Frontal cortex (tissue), 4 donors: Measurements from ENCODE around the gene BDKRB2. TPM values are rescaled to one million over a fixed set of nuclear protein-coding genes. Genes with fewer than 3 reads are reported as not detected.

Experiments used
- DNase-seq, 2 donors: peaks; one replicate each; pipeline ENCODE4 v3.0.0; 2012; ENCODE audit warnings: low spot score in 2 of 2
- FAIRE-seq: peaks from 2 replicates; lab custom pipeline; 2012; peaks lifted over from hg19 to GRCh38; lab: Jason Lieb, UNC
- total RNA-seq: library from RNA; depleted of rRNA; stranded (reverse); fragments of >200 nt; gene quantifications from one replicate; pipeline ENCODE4 v1.2.3, GENCODE V29; 2014
- donor health status: control.
- donor health status: control.
- donor health status: control.

BDKRB2 gene
- total RNA-seq, 1 donor from 2014 or later: 0.41 TPM

GRCh38 chr14:96173636-96174475, 30.8 kb upstream of the BDKRB2 start:
- DNase-seq (no peak), FAIRE-seq (no peak)

GRCh38 chr14:96176275-96176674, 28.4 kb upstream of the BDKRB2 start:
- DNase-seq: no peak
- no peak for FAIRE-seq

GRCh38 chr14:96176811-96177211, 27.8 kb upstream of the BDKRB2 start:
- no peak for FAIRE-seq
- DNase-seq: no peak

GRCh38 chr14:96177766-96178375, 26.8 kb upstream of the BDKRB2 start:
- DNase-seq: no peak
- FAIRE-seq: no peak

DNA sequence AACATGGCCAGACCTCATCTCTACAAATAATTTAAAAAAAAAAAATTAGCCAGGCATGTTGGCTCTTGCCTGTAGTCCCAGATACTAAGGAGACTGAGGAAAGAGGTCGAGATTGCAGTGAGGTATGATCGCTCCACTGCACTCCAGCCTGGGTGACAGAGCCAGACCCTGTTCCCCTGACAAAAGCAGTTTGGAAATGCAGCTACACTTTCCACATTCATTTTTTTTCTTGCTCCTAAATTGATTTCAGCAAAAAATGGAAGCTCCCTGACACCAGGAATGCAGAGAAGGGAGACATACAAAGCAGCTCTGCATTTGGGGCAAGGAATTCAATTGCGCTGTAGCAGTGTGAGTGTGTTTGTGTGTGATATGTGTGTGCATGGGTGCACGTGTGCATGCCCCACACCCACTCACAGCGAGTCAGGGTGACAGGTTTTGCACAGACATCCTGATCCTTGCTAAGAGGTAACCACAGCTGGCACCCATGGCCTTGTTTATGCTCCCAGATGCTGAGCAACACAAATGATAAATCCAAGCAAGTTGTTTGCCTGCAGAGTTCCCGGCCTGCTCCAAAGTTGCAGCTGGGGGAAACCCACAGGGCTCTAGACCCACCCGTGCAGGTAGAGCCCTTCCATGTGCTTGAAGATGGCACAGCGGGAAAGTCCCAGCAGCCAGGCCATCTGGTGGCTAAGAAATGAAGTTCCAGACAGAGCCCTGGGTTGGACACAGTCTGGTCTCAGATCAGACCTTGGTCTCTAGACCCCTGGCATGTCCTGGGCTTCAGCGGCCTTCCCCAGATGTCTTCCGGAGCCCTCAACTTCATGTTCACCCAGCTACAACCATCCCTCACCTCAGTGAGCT, 25.9 kb upstream of the BDKRB2 start:
- FAIRE-seq (no peak), DNase-seq (no peak)

DNA sequence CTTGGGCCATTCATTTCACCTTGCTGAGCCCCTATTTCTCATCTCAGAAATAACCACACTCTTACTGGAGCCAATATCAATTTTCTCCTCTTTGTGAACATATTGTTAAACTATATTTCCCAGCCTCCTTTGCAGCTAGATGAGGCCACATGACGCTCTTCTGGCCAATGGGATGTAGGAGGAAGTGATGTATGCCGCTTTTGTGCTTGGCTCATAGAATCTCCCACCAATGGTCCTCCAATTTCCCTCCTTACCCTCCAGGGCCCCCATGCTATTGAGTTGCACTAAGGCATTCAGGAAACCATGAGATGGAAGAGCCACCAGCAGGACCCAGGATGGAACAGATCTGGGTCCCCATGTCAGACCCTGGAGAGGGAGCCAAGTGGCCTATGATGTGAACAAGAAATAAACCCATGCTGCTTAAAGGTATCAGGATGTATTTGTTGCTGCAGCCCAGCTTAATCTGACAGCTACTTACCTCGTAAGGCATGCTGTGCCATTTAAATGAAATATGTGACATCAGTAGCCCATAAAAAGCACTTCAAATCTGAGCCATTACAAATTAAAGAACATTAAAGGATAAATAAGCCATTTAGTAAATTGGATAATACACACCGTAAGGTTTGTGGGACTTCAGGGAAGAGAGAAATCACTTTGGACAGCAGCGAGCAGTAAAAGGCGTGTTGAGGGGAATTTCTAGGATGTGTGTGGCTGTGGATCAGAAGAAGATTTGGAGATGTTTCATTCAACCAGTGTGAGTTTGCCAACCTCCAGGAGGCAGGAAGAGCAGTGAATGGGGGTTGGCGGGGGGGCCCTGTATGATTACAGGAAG, 24.4 kb upstream of the BDKRB2 start:
- FAIRE-seq (no peak), DNase-seq (no peak)

DNA sequence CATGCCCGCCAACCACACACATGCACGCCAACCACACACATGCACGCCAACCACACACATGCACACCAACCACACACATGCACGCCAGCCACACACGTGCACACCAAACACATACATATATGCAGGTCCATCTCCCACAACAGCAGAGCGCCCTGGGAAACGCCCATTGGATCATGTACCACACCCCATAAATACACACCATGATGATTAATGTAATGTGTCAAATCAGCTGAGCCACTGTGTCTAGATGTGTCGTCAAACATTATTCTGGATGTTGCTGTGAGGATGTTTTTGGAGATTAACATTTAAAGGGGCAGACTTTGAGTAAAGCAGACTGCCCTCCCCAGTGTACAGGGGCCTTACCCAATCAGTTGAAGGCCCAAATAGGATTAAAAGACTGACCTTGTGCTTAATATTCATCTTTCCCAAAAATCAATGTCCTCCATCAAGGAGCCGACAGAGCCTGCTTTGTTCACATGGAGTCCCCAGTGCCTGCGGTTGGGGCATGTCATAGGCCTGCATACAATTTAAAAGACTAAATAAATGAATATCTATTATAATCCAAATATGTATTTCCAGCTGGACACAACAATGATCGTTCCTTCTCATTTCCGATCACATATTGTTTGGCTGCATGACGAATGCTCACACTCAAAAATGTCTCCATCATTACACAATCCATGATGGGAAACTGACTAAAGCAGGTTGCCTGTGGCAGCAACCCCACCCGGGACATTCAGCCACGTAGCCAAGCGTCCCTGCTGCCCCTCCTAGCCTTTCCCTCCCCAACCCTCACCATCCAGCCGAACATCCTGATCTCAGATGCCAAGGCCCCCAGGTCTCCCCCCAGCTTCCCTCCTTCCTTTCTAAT, 23.2 kb upstream of the BDKRB2 start:
- FAIRE-seq (no peak), DNase-seq (no peak)

- FAIRE-seq: no peak
- no peak for DNase-seq
Measured at GRCh38 chr14:96182546-96182945, 22.1 kb upstream of the BDKRB2 start.

DNA sequence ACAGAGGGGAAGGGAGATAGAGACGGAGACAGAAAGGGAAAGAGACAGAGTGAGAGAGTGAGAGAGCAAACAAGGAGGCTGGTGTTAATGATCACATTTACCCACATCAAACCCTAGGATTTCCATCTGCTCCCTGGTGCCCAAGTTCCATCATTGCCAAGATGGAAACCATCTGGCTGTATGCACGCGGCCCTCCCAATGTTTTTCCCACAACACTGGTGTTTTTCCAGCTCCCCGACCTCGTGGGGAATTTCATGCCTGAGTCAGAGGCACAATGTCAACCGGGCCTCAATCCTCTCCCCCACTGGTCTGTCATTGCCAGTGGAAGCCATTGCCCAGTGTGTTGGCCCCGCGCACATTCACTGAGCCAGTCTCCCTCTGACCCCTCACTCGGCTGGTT, 19.9 kb upstream of the BDKRB2 start:
- DNase-seq (no peak), FAIRE-seq (no peak)

DNA sequence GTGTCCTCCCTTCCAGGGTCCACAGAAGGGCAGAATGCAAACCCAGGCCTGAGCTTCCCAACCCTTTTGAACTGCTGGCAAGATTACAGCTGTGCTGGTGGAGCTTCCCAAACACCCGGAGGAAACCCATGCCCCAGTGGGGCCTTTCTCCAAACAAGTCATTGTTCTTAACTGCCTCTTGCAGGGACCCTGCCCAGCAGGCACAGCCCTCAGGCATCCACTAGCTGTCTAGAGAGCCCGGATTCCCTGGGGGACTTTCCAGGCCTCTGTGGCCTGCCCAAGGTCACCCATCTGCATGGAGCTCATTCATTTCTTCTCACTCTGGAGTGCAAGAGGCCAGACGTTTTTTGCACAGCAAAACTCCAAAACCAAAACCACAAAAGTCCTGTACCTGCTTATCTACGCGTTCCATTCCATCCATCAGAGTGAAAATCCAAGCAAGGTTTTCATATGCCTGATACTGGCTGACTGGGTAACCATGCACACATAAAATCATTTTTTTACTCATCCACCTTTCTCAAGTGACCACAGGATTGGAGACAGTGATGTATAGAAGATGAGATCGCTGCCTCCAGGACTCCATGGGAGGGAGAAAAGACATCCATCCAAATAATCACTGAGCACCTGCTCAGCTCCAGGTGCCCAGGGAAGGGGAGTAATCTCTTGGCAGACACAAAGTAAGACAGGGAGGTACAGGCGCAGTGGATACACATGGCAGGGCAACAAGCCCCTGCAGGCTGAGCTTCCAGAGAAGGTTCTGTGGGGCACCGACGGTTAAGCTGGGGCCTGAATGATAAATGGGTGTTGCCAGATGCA, 17.2 kb upstream of the BDKRB2 start:
- DNase-seq (no peak), FAIRE-seq (no peak)

GRCh38 chr14:96189281-96189711, 15.3 kb upstream of the BDKRB2 start:
- no peak for DNase-seq
- no peak for FAIRE-seq

DNA sequence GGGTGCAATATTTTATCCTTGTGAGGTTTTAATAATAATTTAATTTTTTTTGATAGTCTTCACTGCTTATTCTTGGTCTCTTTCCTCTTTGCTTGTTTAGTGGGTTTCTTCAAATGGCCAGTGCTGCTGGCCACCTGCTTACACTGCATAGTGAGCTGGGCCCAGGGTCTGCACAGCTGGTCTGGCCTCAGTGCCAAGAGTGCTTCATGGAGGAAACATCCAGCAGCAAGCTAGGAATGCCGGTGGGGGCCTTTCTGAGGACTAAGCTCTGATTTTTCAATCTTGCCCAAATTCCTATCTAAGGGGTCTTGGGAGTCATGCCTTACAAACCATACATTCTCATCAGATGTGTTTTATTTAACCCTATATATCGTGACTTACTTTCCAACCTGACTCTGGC, 13.3 kb upstream of the BDKRB2 start:
- no peak for FAIRE-seq
- DNase-seq: no peak

GRCh38 chr14:96191841-96192462, 12.7 kb upstream of the BDKRB2 start:
- FAIRE-seq (no peak), DNase-seq (no peak)

DNA sequence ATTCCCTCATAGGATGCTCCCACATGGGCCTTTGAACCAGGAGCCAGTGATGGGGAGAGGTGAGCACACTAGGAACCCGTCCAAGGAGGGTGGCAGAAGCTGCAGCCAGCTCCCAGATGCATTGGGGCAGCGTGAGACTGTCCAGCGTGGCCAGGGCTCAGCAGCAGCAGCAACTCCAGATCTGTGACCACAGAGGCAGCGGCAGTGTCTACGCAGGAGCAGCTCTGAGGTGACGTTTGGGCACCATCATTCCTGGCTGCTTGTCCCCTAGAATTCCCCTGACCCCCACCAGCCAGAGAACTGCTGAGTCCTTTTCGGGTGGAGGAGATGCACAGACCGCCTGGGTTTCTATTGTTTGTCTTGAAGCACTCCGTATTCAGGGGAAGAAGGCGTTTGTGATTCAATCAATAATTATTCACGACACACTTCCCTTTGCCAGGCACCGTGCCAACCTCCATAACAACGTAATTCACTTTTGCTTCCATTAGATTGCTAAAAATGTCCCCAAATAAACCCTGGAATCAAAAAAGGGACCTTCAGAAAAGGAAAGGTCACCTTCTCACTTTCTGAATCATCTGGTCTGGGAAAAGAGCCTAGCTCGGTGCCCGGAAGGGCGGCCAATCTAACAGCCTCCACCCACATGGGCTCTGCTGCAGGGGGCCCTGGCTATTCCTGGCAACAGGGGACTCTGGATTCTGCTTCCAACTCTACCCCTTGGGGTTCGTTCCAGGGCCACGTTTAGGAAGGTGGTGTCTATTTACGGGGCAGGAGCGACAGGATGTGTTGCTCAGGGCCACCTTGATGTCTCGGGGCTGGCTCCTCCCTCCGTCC, 11.4 kb upstream of the BDKRB2 start:
- no peak for FAIRE-seq
- DNase-seq: peak in 1 of 2 donors; percentile 51

DNA sequence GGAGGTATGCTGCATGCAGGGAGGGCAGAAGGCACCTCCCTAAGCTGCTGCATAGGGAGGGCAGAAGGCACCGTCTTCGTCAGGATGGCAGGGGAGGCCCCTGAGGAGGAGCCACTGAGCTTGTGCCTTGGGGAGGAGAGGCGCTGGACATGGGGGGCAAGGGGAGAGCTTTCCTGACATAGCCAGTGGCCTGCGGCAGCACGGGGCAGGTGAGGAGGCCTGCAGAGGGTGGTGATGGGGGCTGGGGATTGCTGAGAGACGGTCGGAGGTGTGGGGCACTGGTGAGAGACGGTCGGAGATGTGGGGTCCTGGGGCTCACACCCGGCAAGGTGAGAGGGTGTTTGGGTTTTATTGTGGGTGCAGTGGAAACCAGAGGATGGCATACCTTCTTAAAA, 10.4 kb upstream of the BDKRB2 start:
- DNase-seq (no peak), FAIRE-seq (no peak)

- DNase-seq (no peak), FAIRE-seq (no peak)
Measured at GRCh38 chr14:96194657-96195431, 9.8 kb upstream of the BDKRB2 start.
